WTC11 (cell line): ENCODE measurements around the gene BEST4. TPM values are rescaled to one million over a fixed set of nuclear protein-coding genes. Genes with fewer than 3 reads are reported as not detected.
A peak's percentile ranks its signal among the peaks of the same experiment; 100 is the strongest.

Experiments used
- E2F5 ChIP-seq: sonication (generic); formaldehyde crosslinking; IDR thresholded peaks from 2 replicates; pipeline ENCODE4 v1.8.1; 2022; ENCODE audit warnings: mild to moderate bottlenecking, moderate library complexity, missing genetic modification reagents
- ELF4 ChIP-seq: sonication (generic); formaldehyde crosslinking; IDR thresholded peaks from 2 replicates; pipeline ENCODE4 v1.8.1; 2022; ENCODE audit warnings: low read depth, mild to moderate bottlenecking, moderate library complexity, missing genetic modification reagents
- ETV6 ChIP-seq: sonication (generic); formaldehyde crosslinking; IDR thresholded peaks from 2 replicates; pipeline ENCODE4 v1.8.1; 2022; ENCODE audit warnings: mild to moderate bottlenecking, missing genetic modification reagents
- FOXJ3 ChIP-seq: sonication (generic); formaldehyde crosslinking; IDR thresholded peaks from 2 replicates; pipeline ENCODE4 v1.9.0; 2021; ENCODE audit warnings: missing genetic modification reagents, mild to moderate bottlenecking, borderline replicate concordance
- FOXK1 ChIP-seq: sonication (generic); formaldehyde crosslinking; IDR thresholded peaks from 2 replicates; pipeline ENCODE4 v1.8.0; 2022; ENCODE audit warnings: mild to moderate bottlenecking, moderate library complexity, missing genetic modification reagents
- GABPB1 ChIP-seq: sonication (generic); formaldehyde crosslinking; IDR thresholded peaks from 2 replicates; pipeline ENCODE4 v1.8.1; 2023; ENCODE audit warnings: mild to moderate bottlenecking, missing genetic modification reagents
- HMGA2 ChIP-seq: fragments of 250-450 bp; sonication (Bioruptor Pico); IDR thresholded peaks from 2 replicates; pipeline ENCODE4 v1.4.0; 2021; ENCODE audit warnings: mild to moderate bottlenecking, moderate library complexity
- HMGXB4 ChIP-seq: sonication (generic); formaldehyde crosslinking; IDR thresholded peaks from 2 replicates; pipeline ENCODE4 v1.8.1; 2023; ENCODE audit warnings: mild to moderate bottlenecking, moderate library complexity, missing genetic modification reagents
- MAX ChIP-seq: sonication (generic); formaldehyde crosslinking; IDR thresholded peaks from 2 replicates; pipeline ENCODE4 v1.8.0; 2022; ENCODE audit warnings: mild to moderate bottlenecking, missing genetic modification reagents
- NFYB ChIP-seq: sonication (generic); formaldehyde crosslinking; conservative IDR thresholded peaks from 2 replicates; pipeline ENCODE4 v1.8.0; 2022; ENCODE audit warnings: low read depth, missing genetic modification reagents
- SMAD3 ChIP-seq: sonication (generic); formaldehyde crosslinking; IDR thresholded peaks from 2 replicates; pipeline ENCODE4 v1.8.0; 2022; ENCODE audit warnings: missing genetic modification reagents, mild to moderate bottlenecking, borderline replicate concordance
- SMAD4 ChIP-seq: sonication (generic); formaldehyde crosslinking; IDR thresholded peaks from 2 replicates; pipeline ENCODE4 v1.8.0; 2022; ENCODE audit warnings: mild to moderate bottlenecking, missing genetic modification reagents
- TP53 ChIP-seq: sonication (generic); formaldehyde crosslinking; IDR thresholded peaks from 2 replicates; pipeline ENCODE4 v1.8.1; 2023; ENCODE audit warnings: mild to moderate bottlenecking, missing genetic modification reagents
- USF2 ChIP-seq: sonication (generic); formaldehyde crosslinking; IDR thresholded peaks from 2 replicates; pipeline ENCODE4 v1.8.1; 2023; ENCODE audit warnings: mild to moderate bottlenecking, missing genetic modification reagents, moderate library complexity
- ZBTB21 ChIP-seq: sonication (generic); formaldehyde crosslinking; IDR thresholded peaks from 2 replicates; pipeline ENCODE4 v1.8.1; 2023; ENCODE audit warnings: mild to moderate bottlenecking, missing genetic modification reagents, borderline replicate concordance
- ZBTB43 ChIP-seq: sonication (generic); formaldehyde crosslinking; IDR thresholded peaks from 2 replicates; pipeline ENCODE4 v1.8.1; 2023; ENCODE audit warnings: mild to moderate bottlenecking, missing genetic modification reagents
- ZNF121 ChIP-seq: sonication (generic); formaldehyde crosslinking; IDR thresholded peaks from 2 replicates; pipeline ENCODE4 v1.8.0; 2023; ENCODE audit warnings: missing genetic modification reagents
- ZNF232 ChIP-seq: sonication (generic); formaldehyde crosslinking; IDR thresholded peaks from 2 replicates; pipeline ENCODE4 v1.8.0; 2022; ENCODE audit warnings: mild to moderate bottlenecking, missing genetic modification reagents
- ZNF512 ChIP-seq: sonication (generic); formaldehyde crosslinking; IDR thresholded peaks from 2 replicates; pipeline ENCODE4 v1.8.1; 2022; ENCODE audit warnings: missing genetic modification reagents, borderline replicate concordance
- total RNA-seq: library from RNA; stranded (reverse); gene quantifications from 3 replicates; pipeline ENCODE4 v1.2.3, GENCODE V29; 2021
- TF ChIP-seq, protein P1 (sequence below): fragments of 250-450 bp; sonication (Bioruptor Pico); IDR thresholded peaks from 2 replicates; pipeline ENCODE4 v2.1.2; 2022; ENCODE audit warnings: mild to moderate bottlenecking, moderate library complexity
- TF ChIP-seq, protein P2 (sequence below): sonication (generic); formaldehyde crosslinking; IDR thresholded peaks from 2 replicates; pipeline ENCODE4 v1.8.0; 2023; ENCODE audit warnings: missing genetic modification reagents, mild to moderate bottlenecking, borderline replicate concordance

Gene BEST4
- total RNA-seq, 1 experiment from 2014 or later: 1.6 TPM

- TF ChIP-seq ZNF512 (CRISPR knock-in tag) (no peak), SMAD4 (CRISPR knock-in tag) (0 out of 2 replicates have a peak, but pooled peaks have one; percentile 37), ZNF232 (CRISPR knock-in tag) (peak; percentile 32; the same call in 1 of the 2 replicates), E2F5 (CRISPR knock-in tag) (no peak; the same call in 1 of the 2 replicates), SMAD3 (CRISPR knock-in tag) (0 out of 2 replicates have a peak, but pooled peaks have one; percentile 40), FOXJ3 (no peak), GABPB1 (peak; percentile 89), FOXK1 (CRISPR knock-in tag) (peak; percentile 72), USF2 (no peak), NFYB (CRISPR knock-in tag) (peak; percentile 29; the same call in 1 of the 2 replicates), ZBTB43 (CRISPR knock-in tag) (peak; percentile 68; the same call in 1 of the 2 replicates), ZBTB21 (CRISPR knock-in tag) (0 out of 2 replicates have a peak, but pooled peaks have one; percentile 76), MAX (peak; percentile 98), ETV6 (peak; percentile 84; the same call in 1 of the 2 replicates), ELF4 (CRISPR knock-in tag) (no peak), HMGA2 (CRISPR knock-in tag) (0 out of 2 replicates have a peak, but pooled peaks have one; percentile 8), HMGXB4 (peak; percentile 64; the same call in 1 of the 2 replicates), ZNF121 (CRISPR knock-in tag) (peak; percentile 91), TP53 (CRISPR knock-in tag) (peak; percentile 99)
- TF ChIP-seq, protein P1, sequence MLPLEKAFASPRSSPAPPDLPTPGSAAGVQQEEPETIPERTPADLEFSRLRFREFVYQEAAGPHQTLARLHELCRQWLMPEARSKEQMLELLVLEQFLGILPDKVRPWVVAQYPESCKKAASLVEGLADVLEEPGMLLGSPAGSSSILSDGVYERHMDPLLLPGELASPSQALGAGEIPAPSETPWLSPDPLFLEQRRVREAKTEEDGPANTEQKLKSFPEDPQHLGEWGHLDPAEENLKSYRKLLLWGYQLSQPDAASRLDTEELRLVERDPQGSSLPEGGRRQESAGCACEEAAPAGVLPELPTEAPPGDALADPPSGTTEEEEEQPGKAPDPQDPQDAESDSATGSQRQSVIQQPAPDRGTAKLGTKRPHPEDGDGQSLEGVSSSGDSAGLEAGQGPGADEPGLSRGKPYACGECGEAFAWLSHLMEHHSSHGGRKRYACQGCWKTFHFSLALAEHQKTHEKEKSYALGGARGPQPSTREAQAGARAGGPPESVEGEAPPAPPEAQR (CRISPR knock-in tag): no peak
- TF ChIP-seq, protein P2, sequence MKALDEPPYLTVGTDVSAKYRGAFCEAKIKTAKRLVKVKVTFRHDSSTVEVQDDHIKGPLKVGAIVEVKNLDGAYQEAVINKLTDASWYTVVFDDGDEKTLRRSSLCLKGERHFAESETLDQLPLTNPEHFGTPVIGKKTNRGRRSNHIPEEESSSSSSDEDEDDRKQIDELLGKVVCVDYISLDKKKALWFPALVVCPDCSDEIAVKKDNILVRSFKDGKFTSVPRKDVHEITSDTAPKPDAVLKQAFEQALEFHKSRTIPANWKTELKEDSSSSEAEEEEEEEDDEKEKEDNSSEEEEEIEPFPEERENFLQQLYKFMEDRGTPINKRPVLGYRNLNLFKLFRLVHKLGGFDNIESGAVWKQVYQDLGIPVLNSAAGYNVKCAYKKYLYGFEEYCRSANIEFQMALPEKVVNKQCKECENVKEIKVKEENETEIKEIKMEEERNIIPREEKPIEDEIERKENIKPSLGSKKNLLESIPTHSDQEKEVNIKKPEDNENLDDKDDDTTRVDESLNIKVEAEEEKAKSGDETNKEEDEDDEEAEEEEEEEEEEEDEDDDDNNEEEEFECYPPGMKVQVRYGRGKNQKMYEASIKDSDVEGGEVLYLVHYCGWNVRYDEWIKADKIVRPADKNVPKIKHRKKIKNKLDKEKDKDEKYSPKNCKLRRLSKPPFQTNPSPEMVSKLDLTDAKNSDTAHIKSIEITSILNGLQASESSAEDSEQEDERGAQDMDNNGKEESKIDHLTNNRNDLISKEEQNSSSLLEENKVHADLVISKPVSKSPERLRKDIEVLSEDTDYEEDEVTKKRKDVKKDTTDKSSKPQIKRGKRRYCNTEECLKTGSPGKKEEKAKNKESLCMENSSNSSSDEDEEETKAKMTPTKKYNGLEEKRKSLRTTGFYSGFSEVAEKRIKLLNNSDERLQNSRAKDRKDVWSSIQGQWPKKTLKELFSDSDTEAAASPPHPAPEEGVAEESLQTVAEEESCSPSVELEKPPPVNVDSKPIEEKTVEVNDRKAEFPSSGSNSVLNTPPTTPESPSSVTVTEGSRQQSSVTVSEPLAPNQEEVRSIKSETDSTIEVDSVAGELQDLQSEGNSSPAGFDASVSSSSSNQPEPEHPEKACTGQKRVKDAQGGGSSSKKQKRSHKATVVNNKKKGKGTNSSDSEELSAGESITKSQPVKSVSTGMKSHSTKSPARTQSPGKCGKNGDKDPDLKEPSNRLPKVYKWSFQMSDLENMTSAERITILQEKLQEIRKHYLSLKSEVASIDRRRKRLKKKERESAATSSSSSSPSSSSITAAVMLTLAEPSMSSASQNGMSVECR (CRISPR knock-in tag): peak; percentile 52; the same call in 1 of the 2 replicates
Measured at GRCh38 chr1:44799770-44800584, 12.0 kb upstream of the BEST4 start, which contains the start of gene PLK3 (continued).
